SU-DHL-6 (cell line): ENCODE data around the gene ZNF14.

Experiments used
- H2AFZ ChIP-seq: fragments of 200-600 bp; sonication (generic); 2 replicates; pipeline ENCODE4 v1.6.1; 2014; ENCODE audit warnings: low read depth, mild to moderate bottlenecking, moderate library complexity, mixed read lengths, antibody characterized with exemption, low read length; ENCODE audit not compliant: severe bottlenecking
- H3F3A ChIP-seq: fragments of 200-600 bp; shearing (Covaris generic); 2 replicates; pipeline ENCODE4 v1.6.0; 2016; ENCODE audit warnings: antibody characterized with exemption, mild to moderate bottlenecking; ENCODE audit not compliant: insufficient read depth
- H3K27ac ChIP-seq: fragments of 200-600 bp; sonication (generic); 2 replicates; pipeline ENCODE4 v1.5.1; 2016; ENCODE audit warnings: low read depth, mild to moderate bottlenecking, low read length, moderate library complexity, mixed read lengths
- H3K27me3 ChIP-seq: fragments of 200-600 bp; sonication (generic), shearing (Covaris generic); 2 replicates; pipeline ENCODE4 v1.6.0; 2014; ENCODE audit warnings: mild to moderate bottlenecking, low read length
- H3K36me3 ChIP-seq: fragments of 200-600 bp; sonication (generic); 2 replicates; pipeline ENCODE4 v1.6.1; 2014; ENCODE audit warnings: mild to moderate bottlenecking, low read length, mixed read lengths
- H3K4me2 ChIP-seq: fragments of 300-600, 200-600 bp; shearing (Covaris generic), sonication (generic); 2 replicates; pipeline ENCODE4 v1.6.0; 2014; ENCODE audit warnings: low read length, low read depth, mild to moderate bottlenecking; ENCODE audit not compliant: poor library complexity, severe bottlenecking
- H3K4me3 ChIP-seq: fragments of 200-600 bp; sonication (generic); 2 replicates; pipeline ENCODE4 v1.5.1; 2014; ENCODE audit warnings: antibody characterized with exemption, low read length, mild to moderate bottlenecking, mixed read lengths; ENCODE audit not compliant: insufficient read depth, poor library complexity, severe bottlenecking
- H3K79me2 ChIP-seq: fragments of 200-600 bp; sonication (generic); 2 replicates; pipeline ENCODE4 v1.6.1; 2014; ENCODE audit warnings: mild to moderate bottlenecking, low read length, moderate library complexity; ENCODE audit not compliant: insufficient read depth
- H3K9ac ChIP-seq: fragments of 200-600 bp; sonication (generic); 2 replicates; pipeline ENCODE4 v1.7.0; 2014; ENCODE audit warnings: mild to moderate bottlenecking, low read length
- H3K9me2 ChIP-seq: fragments of 200-600 bp; sonication (generic); replicated peaks from 2 replicates; pipeline ENCODE4 v1.6.1; 2014; ENCODE audit warnings: low read length; ENCODE audit not compliant: insufficient read depth
- H3K9me3 ChIP-seq: fragments of 200-600 bp; sonication (generic); 2 replicates; pipeline ENCODE4 v1.6.1; 2014; ENCODE audit warnings: low read length, mixed read lengths; ENCODE audit not compliant: insufficient read depth
- H4K20me1 ChIP-seq: fragments of 200-600 bp; sonication (generic); 2 replicates; pipeline ENCODE4 v1.6.1; 2014; ENCODE audit warnings: low read depth, mild to moderate bottlenecking, antibody characterized with exemption, low read length, moderate library complexity, mixed read lengths
- CTCF ChIP-seq: fragments of 200-600 bp; sonication (generic); IDR thresholded peaks from one replicate; pipeline ENCODE4 v1.5.1; 2017; ENCODE audit warnings: antibody characterized with exemption, mild to moderate bottlenecking, low read length, moderate library complexity; ENCODE audit not compliant: insufficient read depth, poor library complexity, severe bottlenecking
- EZH2phosphoT487 ChIP-seq: fragments of 200-600 bp; sonication (generic), shearing (Covaris generic); conservative IDR thresholded peaks from 2 replicates; pipeline ENCODE4 v1.6.1; 2018; ENCODE audit warnings: mild to moderate bottlenecking, antibody characterized with exemption, low read length, moderate library complexity, mixed read lengths

The ZNF14 gene

GRCh38 chr19:19748249-19748938, 15.5 kb upstream of the ZNF14 start:
- no peak overlapping the region for H3K4me3 ChIP-seq
- H3K27ac ChIP-seq = no peak overlapping the region
- no peak overlapping the region for H3K9ac ChIP-seq
- no peaks in the 10 kb centered on the region for H3K9me3 ChIP-seq
- H2AFZ ChIP-seq = no peak overlapping the region
- H3F3A ChIP-seq = no peaks in the 10 kb centered on the region
- no peak for TF ChIP-seq CTCF
- no peak for TF ChIP-seq EZH2phosphoT487
- H3K4me2 ChIP-seq = no peak overlapping the region
- H3K36me3 ChIP-seq = no peaks in the 10 kb centered on the region
- no peaks in the 10 kb centered on the region for H3K27me3 ChIP-seq
- H3K79me2 ChIP-seq = no peaks in the 10 kb centered on the region
- no peaks in the 10 kb centered on the region for H4K20me1 ChIP-seq
- H3K9me2 ChIP-seq = no peaks in the 10 kb centered on the region

- no peak overlapping the region for H2AFZ ChIP-seq
- H3K9me2 ChIP-seq = no peaks in the 10 kb centered on the region
- no peak overlapping the region for H3K9ac ChIP-seq
- no peaks in the 10 kb centered on the region for H3K36me3 ChIP-seq
- no peaks in the 10 kb centered on the region for H3K79me2 ChIP-seq
- no peaks in the 10 kb centered on the region for H4K20me1 ChIP-seq
- no peak overlapping the region for H3K27ac ChIP-seq
- no peaks in the 10 kb centered on the region for H3K27me3 ChIP-seq
- no peak overlapping the region for H3K4me2 ChIP-seq
- no peak overlapping the region for H3K4me3 ChIP-seq
- no peaks in the 10 kb centered on the region for H3K9me3 ChIP-seq
- TF ChIP-seq CTCF (no peak), EZH2phosphoT487 (no peak)
- no peaks in the 10 kb centered on the region for H3F3A ChIP-seq
Measured at GRCh38 chr19:19747357-19748220, 14.7 kb upstream of the ZNF14 start.

GRCh38 chr19:19746286-19747213, 13.6 kb upstream of the ZNF14 start:
- no peak overlapping the region for H3K27ac ChIP-seq
- H3K9ac ChIP-seq = no peak overlapping the region
- H3K36me3 ChIP-seq = no peaks in the 10 kb centered on the region
- no peaks in the 10 kb centered on the region for H4K20me1 ChIP-seq
- TF ChIP-seq CTCF (no peak), EZH2phosphoT487 (no peak)
- H3K9me3 ChIP-seq = no peaks in the 10 kb centered on the region
- no peak overlapping the region for H2AFZ ChIP-seq
- H3F3A ChIP-seq = no peaks in the 10 kb centered on the region
- no peaks in the 10 kb centered on the region for H3K27me3 ChIP-seq
- no peaks in the 10 kb centered on the region for H3K79me2 ChIP-seq
- H3K4me2 ChIP-seq = no peak overlapping the region
- no peak overlapping the region for H3K4me3 ChIP-seq
- no peaks in the 10 kb centered on the region for H3K9me2 ChIP-seq
